HEK293T (cell line): ENCODE results near the gene SIN3A.
"Not testable (repeated sequence)": the region's sequence is repeated elsewhere in the genome, so short reads cannot be mapped to it uniquely, and the experiment has no call there.

Source experiments
- CTCF ChIA-PET: fragments of 350-600 bp; formaldehyde crosslinking; extraction: SDS; loops from one replicate; lab custom pipeline; 2021; ENCODE audit warnings: antibody characterized with exemption, inconsistent platforms; lab: Yijun Ruan, JAX
- POLR2A ChIA-PET: fragments of 350-600 bp; formaldehyde crosslinking; extraction: SDS; loops from one replicate; lab custom pipeline; 2020; ENCODE audit warnings: antibody characterized with exemption, inconsistent platforms; lab: Yijun Ruan, JAX
- DNase-seq: peaks from one replicate; pipeline ENCODE4 v3.0.0; 2012; ENCODE audit warnings: mixed read lengths; ENCODE audit errors: extremely low spot score
- ARNT ChIP-seq: fragments of 450-650 bp; IDR thresholded peaks from 2 replicates; pipeline ENCODE4 v1.6.1; 2017; ENCODE audit warnings: mild to moderate bottlenecking
- BHLHE40 ChIP-seq: fragments of 450-650 bp; IDR thresholded peaks from 2 replicates; pipeline ENCODE4 v1.6.1; 2016; ENCODE audit warnings: mild to moderate bottlenecking, moderate library complexity, borderline replicate concordance
- CTBP1 ChIP-seq: fragments of 450-650 bp; IDR thresholded peaks from 2 replicates; pipeline ENCODE4 v1.6.1; 2016; ENCODE audit warnings: borderline replicate concordance
- ELF4 ChIP-seq: fragments of 450-650 bp; IDR thresholded peaks from 2 replicates; pipeline ENCODE4 v1.6.1; 2017; ENCODE audit warnings: antibody characterized with exemption
- FOXA1 ChIP-seq: fragments of 450-650 bp; IDR thresholded peaks from 2 replicates; pipeline ENCODE4 v1.6.1; 2016; ENCODE audit warnings: mild to moderate bottlenecking
- FOXK2 ChIP-seq: fragments of 450-650 bp; IDR thresholded peaks from 2 replicates; pipeline ENCODE4 v1.6.1; 2016; ENCODE audit warnings: mild to moderate bottlenecking
- FOXM1 ChIP-seq: fragments of 450-650 bp; IDR thresholded peaks from 2 replicates; pipeline ENCODE4 v1.6.1; 2017; ENCODE audit warnings: mild to moderate bottlenecking, borderline replicate concordance
- HDGF ChIP-seq: fragments of 450-650 bp; IDR thresholded peaks from 2 replicates; pipeline ENCODE4 v1.6.1; 2017; ENCODE audit warnings: antibody characterized with exemption, borderline replicate concordance
- L3MBTL2 ChIP-seq: fragments of 450-650 bp; conservative IDR thresholded peaks from 2 replicates; pipeline ENCODE4 v1.6.1; 2016; ENCODE audit warnings: mild to moderate bottlenecking
- LEF1 ChIP-seq: fragments of 450-650 bp; IDR thresholded peaks from 2 replicates; pipeline ENCODE4 v1.6.1; 2017; ENCODE audit warnings: mild to moderate bottlenecking, borderline replicate concordance
- NFRKB ChIP-seq: fragments of 450-650 bp; IDR thresholded peaks from 2 replicates; pipeline ENCODE4 v1.6.1; 2016; ENCODE audit warnings: mild to moderate bottlenecking, moderate library complexity
- SP1 ChIP-seq: fragments of 450-650 bp; IDR thresholded peaks from 2 replicates; pipeline ENCODE4 v1.6.1; 2017
- SUZ12 ChIP-seq: fragments of 450-650 bp; IDR thresholded peaks from 2 replicates; pipeline ENCODE4 v1.6.1; 2016; ENCODE audit warnings: mild to moderate bottlenecking
- TARDBP ChIP-seq: fragments of 450-650 bp; IDR thresholded peaks from 2 replicates; pipeline ENCODE4 v1.6.1; 2016
- ZNF384 ChIP-seq: fragments of 450-650 bp; IDR thresholded peaks from 2 replicates; pipeline ENCODE4 v1.6.1; 2016
- TF ChIP-seq, protein P1 (sequence below): fragments of 450-650 bp; IDR thresholded peaks from 2 replicates; pipeline ENCODE4 v1.6.1; 2016

The SIN3A gene

DNA sequence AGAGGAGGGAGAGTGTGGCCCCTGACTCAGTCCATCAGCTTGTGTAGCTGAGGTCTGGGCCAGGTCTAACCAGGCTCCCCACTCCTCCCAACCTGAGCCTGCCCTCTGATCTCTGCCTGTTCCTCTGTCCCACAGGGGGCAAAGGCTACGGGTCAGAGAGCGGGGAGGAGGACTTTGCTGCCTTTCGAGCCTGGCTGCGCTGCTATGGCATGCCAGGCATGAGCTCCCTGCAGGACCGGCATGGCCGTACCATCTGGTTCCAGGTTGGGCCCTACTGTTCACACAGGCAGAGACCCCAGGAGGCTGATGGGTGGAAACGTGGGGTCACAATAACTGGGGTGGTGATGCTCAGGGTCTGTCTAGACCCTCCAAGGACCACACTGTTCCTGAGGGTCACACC, 97.9 kb downstream of the SIN3A start:
- no peak for DNase-seq
- no peak for TF ChIP-seq HDGF
- TF ChIP-seq FOXA1: no peak
- TF ChIP-seq L3MBTL2: no peak
- TF ChIP-seq SP1: no peak
- TF ChIP-seq TARDBP: no peak
- TF ChIP-seq, protein P1, sequence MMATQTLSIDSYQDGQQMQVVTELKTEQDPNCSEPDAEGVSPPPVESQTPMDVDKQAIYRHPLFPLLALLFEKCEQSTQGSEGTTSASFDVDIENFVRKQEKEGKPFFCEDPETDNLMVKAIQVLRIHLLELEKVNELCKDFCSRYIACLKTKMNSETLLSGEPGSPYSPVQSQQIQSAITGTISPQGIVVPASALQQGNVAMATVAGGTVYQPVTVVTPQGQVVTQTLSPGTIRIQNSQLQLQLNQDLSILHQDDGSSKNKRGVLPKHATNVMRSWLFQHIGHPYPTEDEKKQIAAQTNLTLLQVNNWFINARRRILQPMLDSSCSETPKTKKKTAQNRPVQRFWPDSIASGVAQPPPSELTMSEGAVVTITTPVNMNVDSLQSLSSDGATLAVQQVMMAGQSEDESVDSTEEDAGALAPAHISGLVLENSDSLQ: no peak
- TF ChIP-seq BHLHE40: no peak
- no peak for TF ChIP-seq NFRKB
- no peak for TF ChIP-seq ELF4
- no peak for TF ChIP-seq CTBP1
- CTCF ChIA-PET: no interaction called here
- POLR2A ChIA-PET: interaction anchor here (0.6 to 6.0 kb wide), 4 partner anchors 15 to 330 kb away, joined by 3 to 58 read pairs (median 4); partner anchors contain the start of genes MAN2C1 and PPCDC

DNA sequence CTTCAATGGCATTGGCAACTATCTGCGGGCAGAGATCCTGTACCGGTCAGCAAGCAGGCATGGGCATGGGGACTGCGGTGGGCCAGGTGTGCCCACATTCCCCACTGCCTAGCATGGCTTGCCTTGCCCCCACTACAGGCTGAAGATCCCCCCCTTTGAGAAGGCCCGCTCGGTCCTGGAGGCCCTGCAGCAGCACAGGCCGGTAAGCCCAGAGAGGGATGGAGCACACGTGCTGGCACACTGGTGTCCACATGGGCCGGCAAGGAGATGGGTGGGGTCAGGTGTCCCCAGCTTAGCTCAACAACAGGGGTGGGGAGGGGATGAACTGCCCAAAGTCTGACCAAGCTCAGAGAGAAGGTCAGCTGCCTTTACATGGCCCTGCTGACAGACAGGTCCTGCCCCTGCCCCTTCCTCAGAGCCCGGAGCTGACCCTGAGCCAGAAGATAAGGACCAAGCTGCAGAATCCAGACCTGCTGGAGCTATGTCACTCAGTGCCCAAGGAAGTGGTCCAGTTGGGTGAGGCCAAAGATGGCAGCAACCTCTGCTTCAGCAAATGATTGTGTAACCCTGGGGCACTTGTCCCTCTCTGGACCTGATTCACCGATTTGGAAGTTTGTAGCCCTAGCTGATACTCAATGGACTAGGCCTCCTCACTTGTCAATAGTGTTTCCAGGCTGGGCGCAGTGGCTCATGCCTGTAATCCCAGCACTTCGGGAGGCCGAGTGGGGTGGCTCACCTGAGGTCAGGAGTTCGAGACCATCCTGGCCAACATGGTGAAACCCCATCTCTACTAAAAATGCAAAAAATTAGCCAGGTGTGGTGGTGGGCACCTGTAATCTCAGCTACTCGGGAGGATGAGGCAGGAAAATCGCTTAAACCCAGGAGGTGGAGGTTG, 99.1 kb downstream of the SIN3A start:
- DNase-seq: no peak
- ChIA-PET POLR2A (interaction anchor here (1.2 to 6.0 kb wide), 4 partner anchors 8 to 329 kb away, joined by 3 to 58 read pairs (median 4); partner anchors contain the start of genes MAN2C1 and PPCDC), CTCF (no interaction called here)
- TF ChIP-seq FOXK2 (no peak), SUZ12 (no peak), L3MBTL2 (no peak), SP1 (no peak), FOXM1 (no peak), ELF4 (no peak), FOXA1 (no peak), HDGF (no peak), BHLHE40 (no peak), NFRKB (no peak), LEF1 (no peak), TARDBP (no peak), CTBP1 (no peak)
- TF ChIP-seq, protein P1: no peak

- ChIA-PET CTCF (no interaction called here), POLR2A (interaction anchor here (0.7 to 4.8 kb wide), 4 partner anchors 10 to 101 kb away, joined by 3 to 36 read pairs (median 6); partner anchors contain the start of genes MAN2C1 and SIN3A)
- TF ChIP-seq L3MBTL2 (no peak), ELF4 (no peak), BHLHE40 (no peak)
- DNase-seq: no peak
Observed at GRCh38 chr15:75350601-75351361, 100.7 kb downstream of the SIN3A start.

DNA sequence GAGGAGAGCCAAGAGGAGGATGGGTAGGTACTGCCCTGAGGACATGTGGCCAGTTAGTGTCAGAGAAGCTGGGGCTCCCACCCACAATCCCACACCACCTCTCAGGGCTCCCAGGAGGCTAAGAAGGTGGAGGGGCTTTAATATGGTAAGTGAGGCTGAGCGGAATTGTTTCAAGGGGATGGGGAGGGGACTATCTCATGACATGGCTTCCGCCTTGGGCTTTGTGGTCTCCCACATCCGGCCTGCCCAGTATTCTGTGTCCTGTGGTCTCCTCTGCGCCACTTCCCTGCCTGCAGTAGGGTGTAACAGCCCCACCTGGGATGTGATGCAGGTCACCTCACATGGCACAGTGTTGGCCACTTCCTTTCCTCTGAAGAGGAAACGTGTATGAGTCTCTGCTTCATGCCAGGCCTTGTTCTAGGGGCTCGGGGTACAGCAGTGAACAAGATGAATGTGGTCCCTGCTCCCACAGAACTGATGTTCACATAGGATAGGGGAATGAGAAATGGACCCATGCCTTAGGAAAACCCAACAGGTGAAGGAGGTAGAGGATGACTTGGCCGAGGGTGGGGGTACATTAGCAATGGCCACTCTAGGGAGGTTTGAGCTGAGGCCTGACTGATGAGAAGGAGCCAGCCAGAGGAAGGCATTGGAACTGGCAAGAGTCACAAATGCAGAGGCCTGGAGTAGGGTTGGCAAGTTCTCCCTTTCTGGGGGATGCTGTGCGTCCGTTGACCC, 101.5 kb downstream of the SIN3A start:
- ChIA-PET CTCF (no interaction called here), POLR2A (interaction anchor here (1.0 to 4.8 kb wide), 4 partner anchors 10 to 101 kb away, joined by 3 to 36 read pairs (median 11); partner anchors contain the start of genes COMMD4, MAN2C1 and SIN3A)
- no peak for DNase-seq
- no peak for TF ChIP-seq HDGF
- no peak for TF ChIP-seq FOXA1
- no peak for TF ChIP-seq LEF1
- TF ChIP-seq ZNF384: no peak
- TF ChIP-seq, protein P1: no peak
- no peak for TF ChIP-seq BHLHE40
- TF ChIP-seq SUZ12: no peak
- no peak for TF ChIP-seq NFRKB
- TF ChIP-seq ARNT: no peak
- no peak for TF ChIP-seq TARDBP
- TF ChIP-seq ELF4: no peak
- TF ChIP-seq CTBP1: no peak
- no peak for TF ChIP-seq FOXM1
- TF ChIP-seq SP1: no peak

GRCh38 chr15:75349351-75349669, 102.2 kb downstream of the SIN3A start:
- DNase-seq: not testable (repeated sequence)
- ChIA-PET CTCF (interaction anchor here (1.8 kb wide), 1 partner anchor 19 kb away, joined by 9 read pairs; the partner anchor contains the start of gene MAN2C1), POLR2A (interaction anchor here (1.0 to 4.8 kb wide), 5 partner anchors 11 to 104 kb away, joined by 3 to 36 read pairs (median 9); partner anchors contain the start of genes COMMD4, MAN2C1 and SIN3A)
